Stomach (tissue), 4 donors: Measurements from ENCODE around the gene FBXL22.

ENCODE experiments used
- CTCF ChIP-seq, 7 experiments: fragments of 450-650 bp in 4 of 7; fragments of 200-600 bp in 3 of 7; sonication (generic) in 3 of 7; IDR thresholded peaks; one replicate each; pipeline ENCODE4 v1.5.1; 2016 to 2019; ENCODE audit warnings: antibody characterized with exemption in 7 of 7, control low read depth in 2 of 7, mild to moderate bottlenecking in 1 of 7
- EP300 ChIP-seq: sonication (generic); formaldehyde crosslinking; IDR thresholded peaks from one replicate; pipeline ENCODE4 v1.6.1; 2017; ENCODE audit warnings: antibody characterized with exemption
- POLR2A ChIP-seq, 4 donors: fragments of 450-650 bp; IDR thresholded peaks; one replicate each; pipeline ENCODE4 v1.6.1; 2016; ENCODE audit warnings: antibody characterized with exemption in 4 of 4, control low read depth in 2 of 4, mild to moderate bottlenecking in 1 of 4, moderate library complexity in 1 of 4
- POLR2AphosphoS5 ChIP-seq, 3 donors: sonication (generic); formaldehyde crosslinking; IDR thresholded peaks; one replicate each; pipeline ENCODE4 v1.6.1; 2016; ENCODE audit warnings: antibody characterized with exemption in 3 of 3

GRCh38 chr15:63603516-63603915 lies 6.3 kb downstream of the FBXL22 start:
- TF ChIP-seq POLR2AphosphoS5 (IDR thresholded peaks at IDR 0.05) (no peak), CTCF (IDR thresholded peaks at IDR 0.05) (no peak), EP300 (no peak), POLR2A (IDR thresholded peaks at IDR 0.05) (no peak)
